ENCODE measurements around the gene CPT1B.

The CPT1B gene

GRCh38 chr22:50604256-50605001 lies 26.2 kb upstream of the CPT1B start:
- H3K27me3 ChIP-seq (replicated peaks; ENCODE audit: control insufficient read depth, insufficient read depth, low read length), result peaks cover 5% of the 10 kb centered on the region
- H3K36me3 ChIP-seq (ENCODE audit: control insufficient read depth, insufficient read depth, low read length), result no peaks in the 10 kb centered on the region
- no peak for DNase-seq (ENCODE audit: extremely low read depth, insufficient read length)
- no peak for TF ChIP-seq CTCF (IDR thresholded peaks at IDR 0.05; ENCODE audit: insufficient read depth, low read length, poor library complexity, severe bottlenecking)
- no peak overlapping the region for H3K4me3 ChIP-seq (replicated peaks; ENCODE audit: low read depth, low read length)

GRCh38 chr22:50603511-50604255 lies 25.5 kb upstream of the CPT1B start:
- no peak overlapping the region for H3K4me3 ChIP-seq (replicated peaks; ENCODE audit: low read depth, low read length)
- H3K27me3 ChIP-seq (replicated peaks; ENCODE audit: control insufficient read depth, insufficient read depth, low read length), result peaks cover 5% of the 10 kb centered on the region

GRCh38 chr22:50602338-50602700 lies 24.1 kb upstream of the CPT1B start:
- no peak for DNase-seq (ENCODE audit: extremely low read depth, insufficient read length)
- no peak for TF ChIP-seq CTCF (IDR thresholded peaks at IDR 0.05; ENCODE audit: insufficient read depth, low read length, poor library complexity, severe bottlenecking)
- Histone ChIP-seq H3K27me3 (replicated peaks; ENCODE audit: control insufficient read depth, insufficient read depth, low read length) (peaks cover 3% of the 10 kb centered on the region), H3K4me3 (replicated peaks; ENCODE audit: low read depth, low read length) (no peak overlapping the region), H3K36me3 (ENCODE audit: control insufficient read depth, insufficient read depth, low read length) (no peaks in the 10 kb centered on the region)

More at GRCh38 chr22:50603511-50604255, 25.5 kb upstream of the CPT1B start:
- no peak for DNase-seq (ENCODE audit: extremely low read depth, insufficient read length)
- TF ChIP-seq CTCF (IDR thresholded peaks at IDR 0.05; ENCODE audit: insufficient read depth, low read length, poor library complexity, severe bottlenecking), result no peak
- no peaks in the 10 kb centered on the region for H3K36me3 ChIP-seq (ENCODE audit: control insufficient read depth, insufficient read depth, low read length)

GRCh38 chr22:50601669-50602337 lies 23.6 kb upstream of the CPT1B start:
- no peak for DNase-seq (ENCODE audit: extremely low read depth, insufficient read length)
- Histone ChIP-seq H3K36me3 (ENCODE audit: control insufficient read depth, insufficient read depth, low read length) (no peaks in the 10 kb centered on the region), H3K27me3 (replicated peaks; ENCODE audit: control insufficient read depth, insufficient read depth, low read length) (peaks cover 3% of the 10 kb centered on the region), H3K4me3 (replicated peaks; ENCODE audit: low read depth, low read length) (no peak overlapping the region)
- TF ChIP-seq CTCF (IDR thresholded peaks at IDR 0.05; ENCODE audit: insufficient read depth, low read length, poor library complexity, severe bottlenecking), result no peak

- no peak overlapping the region; the same call in 1 of the 2 replicates for H3K4me3 ChIP-seq (replicated peaks; ENCODE audit: low read depth, low read length)
- no peaks in the 10 kb centered on the region for H3K36me3 ChIP-seq (ENCODE audit: control insufficient read depth, insufficient read depth, low read length)
- no peak for TF ChIP-seq CTCF (IDR thresholded peaks at IDR 0.05; ENCODE audit: insufficient read depth, low read length, poor library complexity, severe bottlenecking)
- no peak for DNase-seq (ENCODE audit: extremely low read depth, insufficient read length)
- peaks cover 3% of the 10 kb centered on the region for H3K27me3 ChIP-seq (replicated peaks; ENCODE audit: control insufficient read depth, insufficient read depth, low read length)
These were observed 22.9 kb upstream of the CPT1B start for GRCh38 chr22:50600967-50601668.
